Keratinocyte (primary cell): Measurements from ENCODE around the gene KCNC2. TPM values are rescaled to one million over a fixed set of nuclear protein-coding genes. Genes with fewer than 3 reads are reported as not detected.

Source experiments
- DNase-seq: peaks from one replicate; pipeline ENCODE4 v3.0.0-alpha.2; 2011; ENCODE audit warnings: low read depth, missing footprints, low spot score
- FAIRE-seq: peaks from 2 replicates; lab custom pipeline; 2011; peaks lifted over from hg19 to GRCh38; lab: Jason Lieb, UNC
- H2AFZ ChIP-seq: 2 replicates; pipeline ENCODE4 v1.6.0; 2012; ENCODE audit warnings: low read length, control low read depth, inconsistent platforms; ENCODE audit not compliant: control insufficient read depth
- H3K27ac ChIP-seq: 2 replicates; pipeline ENCODE4 v1.5.1; 2011; ENCODE audit warnings: low read length; ENCODE audit not compliant: control insufficient read depth, insufficient read depth
- H3K27me3 ChIP-seq: 3 replicates; pipeline ENCODE4 v1.6.0; 2011; ENCODE audit warnings: low read length; ENCODE audit not compliant: control insufficient read depth, insufficient read depth; ENCODE audit errors: extremely low read depth
- H3K36me3 ChIP-seq, 2 experiments: 2 replicates in 1 of 2; 3 replicates in 1 of 2; pipeline ENCODE4 v1.5.1; 2011; ENCODE audit warnings: low read length in 2 of 2, mild to moderate bottlenecking in 1 of 2; ENCODE audit not compliant: control insufficient read depth in 2 of 2, insufficient read depth in 2 of 2; ENCODE audit errors: extremely low read depth in 1 of 2
- H3K4me1 ChIP-seq: 3 replicates; pipeline ENCODE4 v1.5.1; 2011; ENCODE audit warnings: low read length; ENCODE audit not compliant: control insufficient read depth, insufficient read depth; ENCODE audit errors: extremely low read depth
- H3K4me2 ChIP-seq: 3 replicates; pipeline ENCODE4 v1.6.0; 2011; ENCODE audit warnings: low read depth, low read length; ENCODE audit not compliant: control insufficient read depth, insufficient read depth; ENCODE audit errors: extremely low read depth
- H3K4me3 ChIP-seq, 3 experiments: fragments of 200-600 bp in 1 of 3; sonication (generic) in 1 of 3; 2 replicates in 2 of 3; 3 replicates in 1 of 3; pipeline ENCODE4 v1.5.1; 2011 to 2016; ENCODE audit warnings: low read length in 3 of 3, mild to moderate bottlenecking in 3 of 3, control low read depth in 2 of 3, inconsistent platforms in 1 of 3, low read depth in 1 of 3, mixed read lengths in 1 of 3, mixed run types in 1 of 3, moderate library complexity in 1 of 3; ENCODE audit not compliant: control insufficient read depth in 2 of 3, insufficient read depth in 2 of 3; ENCODE audit errors: extremely low read depth in 1 of 3
- H3K79me2 ChIP-seq: 2 replicates; pipeline ENCODE4 v1.6.0; 2012; ENCODE audit warnings: low read length; ENCODE audit not compliant: control insufficient read depth, insufficient read depth
- H3K9ac ChIP-seq: 3 replicates; pipeline ENCODE4 v1.6.0; 2011; ENCODE audit warnings: low read length; ENCODE audit not compliant: control insufficient read depth, insufficient read depth; ENCODE audit errors: extremely low read depth
- H3K9me1 ChIP-seq: 3 replicates; pipeline ENCODE4 v1.6.0; 2011; ENCODE audit warnings: low read length; ENCODE audit not compliant: control insufficient read depth, insufficient read depth; ENCODE audit errors: extremely low read depth
- H3K9me3 ChIP-seq: 2 replicates; pipeline ENCODE4 v1.5.1; 2012; ENCODE audit warnings: low read depth, low read length; ENCODE audit not compliant: control insufficient read depth
- H4K20me1 ChIP-seq: 3 replicates; pipeline ENCODE4 v1.6.0; 2011; ENCODE audit warnings: low read length; ENCODE audit not compliant: control insufficient read depth, insufficient read depth; ENCODE audit errors: extremely low read depth
- CTCF ChIP-seq, 3 experiments: IDR thresholded peaks in 1 of 3; conservative IDR thresholded peaks in 1 of 3; optimal IDR thresholded peaks in 1 of 3; 2 replicates in 2 of 3; 3 replicates in 1 of 3; pipeline versions ENCODE3 to v1.5.1; 2011; ENCODE audit warnings: low read length in 3 of 3, mild to moderate bottlenecking in 3 of 3, moderate library complexity in 2 of 3, control low read depth in 1 of 3, inconsistent platforms in 1 of 3; ENCODE audit not compliant: insufficient read depth in 2 of 3; ENCODE audit errors: extremely low read depth in 1 of 3
- EZH2 ChIP-seq: IDR thresholded peaks from one replicate; pipeline ENCODE4 v1.6.1; 2012; ENCODE audit warnings: inconsistent platforms, mild to moderate bottlenecking, low read length, moderate library complexity
- dilution Hi-C: fragments of 300-500 bp; cut with MboI; formaldehyde crosslinking; loops from one replicate; pipeline ENCODE4 v1.7.0; 2020; ENCODE audit warnings: low sequenced_read_pairs; ENCODE audit not compliant: extremely low pct_ligation_motif_present
- polyA plus RNA-seq, 5 experiments: library from polyadenylated mRNA; depleted of rRNA in 3 of 5; stranded (reverse) in 3 of 5; stranded (forward) in 1 of 5; unstranded in 1 of 5; fragments of >200 nt; gene quantifications; 1 replicate in 1 of 5; 2 replicates in 3 of 5; 3 replicates in 1 of 5; pipeline versions ENCODE4 v1.2.1 to v1.2.3, GENCODE V29; 2011 to 2012; ENCODE audit warnings: missing spikeins in 2 of 5, low read depth in 1 of 5, low replicate concordance in 1 of 5

The KCNC2 gene
- polyA plus RNA-seq, 1 donor (not counting 4 experiments of a cell fraction or from before 2014, with no cell fraction given): not detected

GRCh38 chr12:75080582-75080981, 129.1 kb downstream of the KCNC2 start:
- DNase-seq (no peak), FAIRE-seq (no peak)
- Histone ChIP-seq H3K4me3 (no peak overlapping the region), H2AFZ (no peak overlapping the region), H3K27ac (no peak overlapping the region), H3K27me3 (no peaks in the 10 kb centered on the region), H3K9ac (no peak overlapping the region), H3K9me3 (no peaks in the 10 kb centered on the region), H3K9me1 (no peaks in the 10 kb centered on the region), H3K4me1 (no peaks in the 10 kb centered on the region), H3K79me2 (no peaks in the 10 kb centered on the region), H3K4me2 (no peak overlapping the region), H4K20me1 (no peaks in the 10 kb centered on the region), H3K36me3 (no peaks in the 10 kb centered on the region)
- dilution Hi-C loops: no loop called here
- TF ChIP-seq CTCF (optimal IDR thresholded peaks at IDR 0.05 in 1 of 3, IDR thresholded peaks at IDR 0.05 in 1 of 3, conservative IDR thresholded peaks at IDR 0.05 in 1 of 3; ENCODE audit: extremely low read depth in 1 of 3, insufficient read depth in 2 of 3, low read length in 3 of 3) (no peak), EZH2 (no peak)

- TF ChIP-seq CTCF (optimal IDR thresholded peaks at IDR 0.05 in 1 of 3, IDR thresholded peaks at IDR 0.05 in 1 of 3, conservative IDR thresholded peaks at IDR 0.05 in 1 of 3; ENCODE audit: extremely low read depth in 1 of 3, insufficient read depth in 2 of 3, low read length in 3 of 3): no peak
- TF ChIP-seq EZH2: no peak
- dilution Hi-C loops: no loop called here
- no peak overlapping the region for H2AFZ ChIP-seq
- H3K4me1 ChIP-seq: no peaks in the 10 kb centered on the region
- FAIRE-seq (no peak), DNase-seq (no peak)
- H4K20me1 ChIP-seq: no peaks in the 10 kb centered on the region
- H3K36me3 ChIP-seq: no peaks in the 10 kb centered on the region
- H3K27me3 ChIP-seq: no peaks in the 10 kb centered on the region
- H3K9me3 ChIP-seq: no peaks in the 10 kb centered on the region
- no peak overlapping the region for H3K4me2 ChIP-seq
- no peak overlapping the region for H3K9ac ChIP-seq
- no peaks in the 10 kb centered on the region for H3K9me1 ChIP-seq
- no peak overlapping the region for H3K4me3 ChIP-seq
- H3K27ac ChIP-seq: no peak overlapping the region
- no peaks in the 10 kb centered on the region for H3K79me2 ChIP-seq
Observed at GRCh38 chr12:75065482-75065881, 144.2 kb downstream of the KCNC2 start.
